ENCODE measurements around the gene HYPK. TPM values are rescaled to one million over a fixed set of nuclear protein-coding genes. Genes with fewer than 3 reads are reported as not detected.
A peak's percentile ranks its signal among the peaks of the same experiment; 100 is the strongest.
"Not testable (repeated sequence)": the region's sequence is repeated elsewhere in the genome, so short reads cannot be mapped to it uniquely, and the experiment has no call there.

Gene HYPK
- total RNA-seq, 1 experiment from 2014 or later = 7.9 TPM

- no peaks in the 10 kb centered on the region for H3K27me3 ChIP-seq
These were observed 7.5 kb upstream of the HYPK start for GRCh38 chr15:43792761-43793476.

GRCh38 chr15:43793647-43794046 lies 6.8 kb upstream of the HYPK start:
- DNase-seq = no peak
- Histone ChIP-seq H3K4me3 (peak overlapping the region; percentile 70), H3K27me3 (no peaks in the 10 kb centered on the region), H3K36me3 (peaks cover 50% of the 10 kb centered on the region), H3K9me3 (no peaks in the 10 kb centered on the region)

More at GRCh38 chr15:43792761-43793476, 7.5 kb upstream of the HYPK start:
- DNase-seq = peak; percentile 38
- Histone ChIP-seq H3K9me3 (no peaks in the 10 kb centered on the region), H3K4me3 (peak overlapping the region; percentile 70), H3K36me3 (peaks cover 45% of the 10 kb centered on the region)

DNA sequence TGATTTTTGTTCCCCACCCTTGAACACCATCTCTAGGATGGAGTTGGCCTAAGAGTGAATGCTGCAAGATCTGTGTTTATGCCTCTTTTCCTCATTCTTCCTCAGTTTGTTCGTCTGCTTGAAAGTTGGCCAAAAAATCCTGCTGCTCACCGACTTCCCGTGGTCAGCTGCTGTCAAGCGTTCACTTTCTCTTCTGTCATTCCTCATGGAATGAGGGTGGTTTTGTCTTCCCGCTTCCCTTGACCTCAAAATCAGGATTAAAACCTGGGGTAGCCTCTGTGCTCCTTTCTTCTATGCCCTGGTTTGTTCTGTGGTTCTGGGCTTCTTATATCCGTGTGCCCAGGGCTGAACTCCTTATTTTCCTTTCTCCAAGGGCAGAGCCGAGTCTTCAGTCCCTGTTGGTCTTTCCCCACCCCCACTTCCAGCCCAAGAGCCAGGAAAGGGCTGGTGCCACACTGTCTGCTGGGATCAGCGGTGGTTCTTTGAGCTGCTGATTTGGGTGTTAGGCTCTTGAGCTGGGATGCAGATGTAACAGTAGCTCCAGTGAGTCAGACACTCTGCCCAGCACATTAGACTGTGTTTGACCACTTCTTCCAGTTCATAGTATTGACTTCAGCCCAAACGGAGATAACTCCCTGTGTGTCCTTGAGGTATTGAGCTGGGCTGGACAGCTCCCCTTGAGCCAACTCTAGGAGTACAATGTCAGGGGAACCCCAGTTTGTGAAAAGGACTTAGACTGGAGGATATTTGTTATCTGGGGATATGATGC lies 5.9 kb upstream of the HYPK start:
- Histone ChIP-seq H3K9me3 (no peaks in the 10 kb centered on the region), H3K36me3 (peaks cover 56% of the 10 kb centered on the region), H3K27me3 (no peaks in the 10 kb centered on the region), H3K4me3 (peak overlapping the region; percentile 70; the same call in 1 of the 2 replicates)
- DNase-seq = peak; percentile 34

GRCh38 chr15:43795197-43795596 lies 5.2 kb upstream of the HYPK start:
- H3K36me3 ChIP-seq = peaks cover 63% of the 10 kb centered on the region
- H3K9me3 ChIP-seq = no peaks in the 10 kb centered on the region
- no peak for DNase-seq
- H3K27me3 ChIP-seq = no peaks in the 10 kb centered on the region
- H3K4me3 ChIP-seq = no peak overlapping the region

DNA sequence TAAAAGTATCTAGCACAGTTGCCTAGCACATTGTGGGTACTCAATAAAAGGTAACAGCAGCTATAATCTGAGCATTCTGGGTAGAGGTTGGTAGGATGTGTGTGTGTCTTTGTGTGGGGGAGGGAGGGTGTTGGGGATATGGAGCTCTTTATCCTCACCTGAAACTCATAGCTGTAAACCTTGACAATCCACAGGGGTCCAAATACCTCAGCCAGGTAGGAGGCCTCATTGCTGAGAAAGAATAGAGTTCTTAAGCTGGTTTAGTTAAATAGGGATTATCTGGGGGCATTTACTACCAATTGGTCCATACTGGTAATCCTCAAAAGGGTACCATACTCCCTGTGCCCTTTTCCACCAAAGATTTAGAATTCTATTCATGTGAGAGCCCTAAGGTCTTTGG lies 4.4 kb upstream of the HYPK start:
- Histone ChIP-seq H3K36me3 (peaks cover 71% of the 10 kb centered on the region), H3K4me3 (no peak overlapping the region)

DNA sequence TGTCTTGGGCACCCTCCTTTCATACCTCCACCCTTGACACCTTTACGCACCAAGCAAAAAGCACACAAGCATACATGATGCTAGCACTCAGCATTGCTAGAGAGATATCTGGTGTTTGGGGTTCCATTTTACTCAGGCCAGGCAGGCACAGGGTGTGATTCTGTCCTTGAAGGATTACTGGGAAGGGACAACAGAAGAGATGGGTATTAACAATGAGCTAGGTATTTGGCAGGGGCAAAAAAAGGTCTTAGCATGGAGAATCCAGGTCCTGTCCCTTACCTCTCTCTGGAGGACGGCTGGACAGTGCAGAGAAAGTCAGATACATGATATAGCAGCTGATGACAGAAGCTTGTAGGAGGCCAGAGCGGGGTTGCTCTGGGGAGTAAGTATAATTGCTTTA lies 3.8 kb upstream of the HYPK start:
- Histone ChIP-seq H3K9me3 (no peaks in the 10 kb centered on the region; the same call in 1 of the 2 replicates), H3K4me3 (no peak overlapping the region), H3K36me3 (peaks cover 77% of the 10 kb centered on the region), H3K27me3 (no peaks in the 10 kb centered on the region)
- DNase-seq = no peak

More for the DNA sequence above, 4.4 kb upstream of the HYPK start:
- H3K9me3 ChIP-seq = no peaks in the 10 kb centered on the region; the same call in 1 of the 2 replicates
- DNase-seq = no peak
- H3K27me3 ChIP-seq = no peaks in the 10 kb centered on the region

GRCh38 chr15:43799209-43799944 lies 1.0 kb upstream of the HYPK start:
- H3K9me3 ChIP-seq = no peaks in the 10 kb centered on the region; the same call in 1 of the 2 replicates
- no peak overlapping the region for H3K4me3 ChIP-seq
- H3K36me3 ChIP-seq = peaks cover 81% of the 10 kb centered on the region
- H3K27me3 ChIP-seq = no peaks in the 10 kb centered on the region
- no peak for DNase-seq

DNA sequence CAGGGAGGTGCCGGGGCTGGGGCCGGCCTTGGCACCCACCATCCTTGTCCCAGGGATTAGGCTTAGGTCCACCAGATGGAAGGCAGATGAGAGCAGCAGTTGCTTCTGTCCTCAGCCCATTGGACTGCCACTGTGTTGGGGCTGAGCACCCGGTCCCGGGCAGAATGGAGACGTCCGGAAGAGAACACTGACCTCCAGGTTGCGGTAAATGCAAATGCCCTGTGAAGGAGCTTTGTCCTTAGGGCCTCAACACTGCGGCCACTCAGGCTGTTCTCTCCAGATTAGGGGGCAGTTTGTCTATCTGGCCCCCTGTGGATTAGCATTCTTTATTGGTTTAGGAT lies 484 bp upstream of the HYPK start, which contains the start of gene SERINC4:
Gene SERINC4, minus strand, starts transcription at position 276 of the 341 bp plus-strand sequence. Its CDS starts 234 bp downstream, at position 42.
- Histone ChIP-seq H3K9me3 (no peaks in the 10 kb centered on the region; the same call in 1 of the 2 replicates), H3K27me3 (no peaks in the 10 kb centered on the region), H3K4me3 (peak within 1 kb of the TSS; percentile 92), H3K36me3 (peaks cover 81% of the 10 kb centered on the region)
- DNase-seq = no peak

GRCh38 chr15:43802676-43803075 lies 2.3 kb downstream of the HYPK start:
- DNase-seq, H3K9me3 ChIP-seq, H3K27me3 ChIP-seq, H3K4me3 ChIP-seq: not testable (repeated sequence)
- peaks cover 82% of the 10 kb centered on the region for H3K36me3 ChIP-seq

- Histone ChIP-seq H3K9me3 (no peaks in the 10 kb centered on the region), H3K4me3 (no peak overlapping the region), H3K27me3 (no peaks in the 10 kb centered on the region), H3K36me3 (peaks cover 83% of the 10 kb centered on the region)
- no peak for DNase-seq
These were observed 8.1 kb downstream of the HYPK start for GRCh38 chr15:43808435-43808950.

DNA sequence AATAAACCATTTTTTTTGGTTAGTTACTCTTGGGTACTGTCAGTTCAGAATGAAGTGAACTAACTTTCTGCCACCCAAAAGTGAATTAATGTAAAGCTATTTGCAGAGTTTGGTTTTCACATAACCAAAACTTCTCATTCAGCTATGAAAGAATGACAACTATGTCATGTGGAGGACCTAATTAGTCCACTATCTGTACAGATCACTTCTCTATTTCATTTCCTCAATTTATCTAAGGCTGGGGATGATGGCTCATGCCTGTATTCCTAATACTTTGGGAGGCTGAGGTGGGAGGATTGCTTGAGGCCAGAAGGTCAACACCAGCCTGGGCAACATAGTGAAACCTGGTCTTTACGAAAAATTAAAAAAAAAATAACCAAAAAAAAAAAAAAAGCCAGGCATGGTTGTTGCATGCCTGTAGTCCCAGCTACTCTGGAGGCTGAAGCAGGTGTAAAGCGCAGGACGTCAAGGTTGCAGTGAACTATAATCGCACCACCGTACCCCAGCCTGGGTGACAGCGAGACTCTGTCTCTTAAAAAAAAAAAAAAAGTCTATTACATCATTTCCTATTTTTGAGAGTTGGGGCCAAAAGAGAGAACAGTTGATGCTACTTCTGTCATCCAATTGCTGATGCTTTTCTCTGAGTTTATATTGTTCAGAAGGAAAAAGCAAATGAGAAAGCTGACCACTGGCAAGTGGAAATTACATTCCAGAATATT lies 8.7 kb downstream of the HYPK start:
- no peak for DNase-seq
- peaks cover 89% of the 10 kb centered on the region for H3K36me3 ChIP-seq
- no peaks in the 10 kb centered on the region for H3K27me3 ChIP-seq
- no peak overlapping the region for H3K4me3 ChIP-seq
- H3K9me3 ChIP-seq = no peaks in the 10 kb centered on the region

DNA sequence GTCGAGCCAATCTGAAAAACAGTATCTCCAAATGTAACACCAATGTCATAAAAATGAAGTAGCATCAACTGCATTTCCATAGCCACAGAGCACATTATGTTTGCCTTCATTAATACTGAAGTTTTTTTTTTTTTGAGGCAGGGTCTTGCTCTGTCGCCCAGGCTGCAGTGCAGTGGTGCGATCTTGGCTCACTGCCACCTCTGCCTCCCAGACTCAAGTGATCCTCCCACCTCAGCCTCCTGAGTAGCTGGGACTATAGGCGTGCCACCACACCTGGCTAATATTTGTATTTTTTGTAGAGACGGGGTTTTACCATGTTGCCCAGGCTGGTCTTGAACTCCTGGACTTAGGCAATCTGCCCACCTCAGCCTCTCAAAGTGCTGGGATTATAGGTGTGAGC lies 14.7 kb downstream of the HYPK start:
- H3K4me3 ChIP-seq, H3K27me3 ChIP-seq, H3K9me3 ChIP-seq, DNase-seq: not testable (repeated sequence)
- H3K36me3 ChIP-seq = peaks cover 87% of the 10 kb centered on the region

DNA sequence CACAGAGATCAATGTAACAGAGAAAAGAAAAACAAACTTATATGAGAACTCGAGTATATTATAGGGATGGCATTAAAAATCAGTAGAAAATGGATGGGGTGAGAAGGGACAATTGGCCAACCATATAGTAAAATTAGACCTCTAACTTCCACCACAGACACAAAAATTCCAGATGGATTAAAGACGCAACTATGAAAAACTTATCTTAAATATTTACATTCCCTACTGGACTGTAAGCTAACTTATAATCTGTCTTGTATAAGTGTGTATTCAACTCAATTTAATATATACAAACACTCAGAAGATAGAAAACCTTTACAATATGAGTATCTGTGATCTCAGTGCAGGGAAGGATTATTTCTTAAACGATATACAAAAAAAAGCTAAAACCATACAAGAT lies 21.1 kb downstream of the HYPK start:
- DNase-seq = no peak
- Histone ChIP-seq H3K4me3 (no peak overlapping the region), H3K27me3 (no peaks in the 10 kb centered on the region), H3K36me3 (peaks cover 42% of the 10 kb centered on the region), H3K9me3 (no peaks in the 10 kb centered on the region)

DNA sequence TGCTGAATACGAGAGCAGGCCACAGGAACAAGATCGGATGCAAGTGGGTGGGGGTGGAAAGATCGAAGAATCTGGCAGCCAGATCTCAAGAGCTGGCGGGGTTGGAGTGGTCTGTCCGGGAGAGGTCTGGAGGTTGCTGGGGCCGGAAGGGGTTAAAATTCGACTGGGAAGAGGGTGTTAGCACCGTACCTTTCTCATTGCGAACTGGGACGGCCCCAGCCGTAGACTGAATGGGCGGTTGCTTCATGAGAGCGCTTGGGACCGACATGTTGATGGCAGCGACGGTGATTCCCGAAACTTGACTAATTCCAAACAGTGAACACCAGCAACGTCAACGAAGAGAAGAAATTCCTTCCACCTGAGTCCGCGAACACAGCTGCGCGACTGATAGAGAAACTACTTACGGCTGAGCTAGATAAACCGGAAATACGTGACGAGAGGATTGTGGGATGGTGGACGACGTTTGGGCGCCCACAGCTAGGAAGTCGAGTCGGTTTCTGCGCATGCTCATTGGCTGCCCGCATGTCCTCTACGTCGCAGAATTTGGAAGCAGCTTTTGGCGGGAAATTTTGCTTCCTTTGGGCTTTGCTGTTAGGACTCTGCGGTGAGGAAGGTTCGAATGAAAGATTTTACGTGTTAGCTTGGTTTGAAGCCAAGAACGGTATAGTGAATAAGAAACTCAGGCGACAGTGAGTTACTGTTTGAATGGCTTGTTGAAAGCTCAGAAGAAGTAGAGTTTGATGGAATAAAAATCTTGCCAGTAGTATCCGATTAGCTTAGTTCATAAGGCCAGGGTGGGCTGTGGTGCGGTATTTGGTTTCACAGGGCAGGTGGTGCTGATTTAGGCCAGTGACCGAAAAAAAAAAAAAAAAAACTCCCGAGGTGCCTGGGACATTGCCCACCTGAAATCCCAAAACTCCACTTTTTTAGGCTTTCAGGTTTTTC lies 24.2 kb downstream of the HYPK start, which contains the start of gene MFAP1:
Gene MFAP1, minus strand, starts transcription at position 389 of the 945 bp plus-strand sequence. Its CDS starts 121 bp downstream, at position 268.
- peak within 1 kb of the TSS; percentile 74 for H3K4me3 ChIP-seq
- DNase-seq = peak; percentile 95
- no peaks in the 10 kb centered on the region for H3K9me3 ChIP-seq
- no peaks in the 10 kb centered on the region for H3K27me3 ChIP-seq
- H3K36me3 ChIP-seq = peaks cover 35% of the 10 kb centered on the region

DNA sequence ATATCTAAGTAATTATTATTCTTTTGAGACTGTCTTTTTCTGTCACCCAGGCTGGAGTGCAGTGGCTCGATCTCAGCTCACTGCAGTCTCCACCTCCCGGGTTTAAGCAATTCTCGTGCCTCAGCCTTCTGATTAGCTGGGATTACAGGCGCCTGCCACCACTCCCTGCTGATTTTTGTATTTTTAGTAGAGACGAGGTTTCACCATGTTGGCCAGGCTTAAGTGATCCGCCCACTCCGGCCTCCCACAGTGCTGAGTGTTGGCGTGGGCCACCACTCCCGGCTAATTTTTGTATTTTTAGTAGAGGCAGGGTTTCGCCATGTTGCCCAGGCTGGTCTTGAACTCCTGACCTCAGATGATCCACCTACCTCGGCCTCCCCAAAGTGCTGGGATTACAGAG lies 24.9 kb downstream of the HYPK start:
- H3K36me3 ChIP-seq = peaks cover 35% of the 10 kb centered on the region
- H3K9me3 ChIP-seq, H3K27me3 ChIP-seq, H3K4me3 ChIP-seq, DNase-seq: not testable (repeated sequence)
